GM23248 (cell line): ENCODE measurements around the gene CPTP. TPM values are rescaled to one million over a fixed set of nuclear protein-coding genes. Genes with fewer than 3 reads are reported as not detected.

ENCODE experiments used
- DNase-seq: peaks from one replicate; pipeline ENCODE4 v3.0.0-alpha.2; 2015
- H2AFZ ChIP-seq: fragments of 200-600 bp; sonication (generic); 2 replicates; pipeline ENCODE4 v1.6.1; 2016; ENCODE audit warnings: antibody characterized with exemption
- H3F3A ChIP-seq: fragments of 200-600 bp; sonication (generic); 2 replicates; pipeline ENCODE4 v1.6.1; 2016; ENCODE audit warnings: mild to moderate bottlenecking, antibody characterized with exemption, mixed run types; ENCODE audit not compliant: insufficient read depth
- H3K27ac ChIP-seq: fragments of 200-600 bp; sonication (generic); 2 replicates; pipeline ENCODE4 v1.5.1; 2016; ENCODE audit warnings: mild to moderate bottlenecking
- H3K27me3 ChIP-seq: fragments of 200-600 bp; sonication (generic); replicated peaks from 2 replicates; pipeline ENCODE4 v1.6.1; 2016; ENCODE audit warnings: mild to moderate bottlenecking; ENCODE audit not compliant: insufficient read depth
- H3K36me3 ChIP-seq: fragments of 200-600 bp; sonication (generic); 2 replicates; pipeline ENCODE4 v1.6.1; 2016; ENCODE audit warnings: low read depth, mild to moderate bottlenecking
- H3K4me1 ChIP-seq: fragments of 200-600 bp; sonication (generic); 2 replicates; pipeline ENCODE4 v1.6.1; 2016; ENCODE audit warnings: mild to moderate bottlenecking; ENCODE audit not compliant: insufficient read depth
- H3K4me2 ChIP-seq: fragments of 200-600 bp; sonication (generic); one replicate; pipeline ENCODE4 v1.6.1; 2016; ENCODE audit warnings: mild to moderate bottlenecking; ENCODE audit not compliant: unreplicated experiment
- H3K4me3 ChIP-seq: fragments of 200-600 bp; sonication (generic); 2 replicates; pipeline ENCODE4 v1.5.1; 2016; ENCODE audit warnings: mild to moderate bottlenecking
- H3K79me2 ChIP-seq: fragments of 200-600 bp; sonication (generic); 2 replicates; pipeline ENCODE4 v1.6.1; 2016; ENCODE audit warnings: mild to moderate bottlenecking; ENCODE audit not compliant: insufficient read depth
- H3K9ac ChIP-seq: fragments of 200-600 bp; sonication (generic); 2 replicates; pipeline ENCODE4 v1.6.1; 2016; ENCODE audit warnings: mild to moderate bottlenecking
- H3K9me2 ChIP-seq: fragments of 200-600 bp; sonication (generic); 2 replicates; pipeline ENCODE4 v1.6.1; 2016; ENCODE audit warnings: mixed run types, mild to moderate bottlenecking, moderate library complexity; ENCODE audit not compliant: insufficient read depth
- H3K9me3 ChIP-seq: fragments of 200-600 bp; sonication (generic); one replicate; pipeline ENCODE4 v1.6.1; 2017; ENCODE audit warnings: low read depth
- H4K20me1 ChIP-seq: fragments of 200-600 bp; sonication (generic); 2 replicates; pipeline ENCODE4 v1.6.0; 2016; ENCODE audit not compliant: insufficient read depth
- EZH2 ChIP-seq: fragments of 200-600 bp; sonication (generic); IDR thresholded peaks from 2 replicates; pipeline ENCODE4 v1.6.1; 2018; ENCODE audit warnings: antibody characterized with exemption, mild to moderate bottlenecking; ENCODE audit not compliant: insufficient read depth, poor library complexity, severe bottlenecking
- EZH2phosphoT487 ChIP-seq: fragments of 200-600 bp; sonication (generic); IDR thresholded peaks from 2 replicates; pipeline ENCODE4 v1.6.1; 2018; ENCODE audit warnings: antibody characterized with exemption, moderate library complexity, mild to moderate bottlenecking, low read depth; ENCODE audit not compliant: insufficient read depth
- WGBS, 2 experiments: methylation state at CpG; one replicate each; pipeline ENCODE4 v1.1.6; 2015 to 2017; ENCODE audit warnings: low lambda C conversion rate in 2 of 2, low coverage in 1 of 2; ENCODE audit errors: missing lambda C conversion rate in 2 of 2; 5-methylcytosine and 5-hydroxymethylcytosine counted together
- in situ Hi-C: fragments of 300-500 bp; cut with MboI; formaldehyde crosslinking; loops from 2 replicates; pipeline ENCODE4 v1.15.0; 2020
- polyA plus RNA-seq: library from polyadenylated mRNA; unstranded; fragments of >200 nt; fragmentation: Nextera tagmentation; extraction: Ambion mirVana; gene quantifications from 2 replicates; pipeline ENCODE4 v1.2.1, GENCODE V29; 2016
- total RNA-seq: library from RNA; depleted of rRNA; stranded (reverse); fragments of >200 nt; shearing (Covaris generic); gene quantifications from 2 replicates; pipeline ENCODE4 v1.2.3, GENCODE V29; 2014

Gene CPTP
- total and polyA plus RNA-seq, 2 experiments from 2014 or later = 28.0 to 30.5 TPM

- H3K4me3 ChIP-seq = no peak overlapping the region
- H3K4me1 ChIP-seq = peaks cover 3% of the 10 kb centered on the region
- H3K79me2 ChIP-seq = peaks cover 56% of the 10 kb centered on the region
- no peak overlapping the region for H3K9ac ChIP-seq
- H4K20me1 ChIP-seq = no peaks in the 10 kb centered on the region
- DNase-seq = no peak
- H3K9me2 ChIP-seq = no peaks in the 10 kb centered on the region
- in situ Hi-C loops = no loop called here
- WGBS, 2 experiments = 90% methylated on average over 22 of the region's 22 CpGs
- H3K9me3 ChIP-seq = no peaks in the 10 kb centered on the region
- no peak overlapping the region for H2AFZ ChIP-seq
- H3K27ac ChIP-seq = no peak overlapping the region
- H3F3A ChIP-seq = no peaks in the 10 kb centered on the region
- TF ChIP-seq EZH2phosphoT487 (no peak), EZH2 (no peak)
- peaks cover 16% of the 10 kb centered on the region; the same call in 1 of the 2 replicates for H3K36me3 ChIP-seq
- H3K27me3 ChIP-seq = no peaks in the 10 kb centered on the region
- no peak overlapping the region for H3K4me2 ChIP-seq
Measured at GRCh38 chr1:1311107-1312104, 13.2 kb upstream of the CPTP start.

GRCh38 chr1:1312450-1313314, 11.9 kb upstream of the CPTP start:
- in situ Hi-C loops = no loop called here
- WGBS, 2 experiments = 92 to 94% methylated on average over 39 to 49 of the region's 49 CpGs

DNA sequence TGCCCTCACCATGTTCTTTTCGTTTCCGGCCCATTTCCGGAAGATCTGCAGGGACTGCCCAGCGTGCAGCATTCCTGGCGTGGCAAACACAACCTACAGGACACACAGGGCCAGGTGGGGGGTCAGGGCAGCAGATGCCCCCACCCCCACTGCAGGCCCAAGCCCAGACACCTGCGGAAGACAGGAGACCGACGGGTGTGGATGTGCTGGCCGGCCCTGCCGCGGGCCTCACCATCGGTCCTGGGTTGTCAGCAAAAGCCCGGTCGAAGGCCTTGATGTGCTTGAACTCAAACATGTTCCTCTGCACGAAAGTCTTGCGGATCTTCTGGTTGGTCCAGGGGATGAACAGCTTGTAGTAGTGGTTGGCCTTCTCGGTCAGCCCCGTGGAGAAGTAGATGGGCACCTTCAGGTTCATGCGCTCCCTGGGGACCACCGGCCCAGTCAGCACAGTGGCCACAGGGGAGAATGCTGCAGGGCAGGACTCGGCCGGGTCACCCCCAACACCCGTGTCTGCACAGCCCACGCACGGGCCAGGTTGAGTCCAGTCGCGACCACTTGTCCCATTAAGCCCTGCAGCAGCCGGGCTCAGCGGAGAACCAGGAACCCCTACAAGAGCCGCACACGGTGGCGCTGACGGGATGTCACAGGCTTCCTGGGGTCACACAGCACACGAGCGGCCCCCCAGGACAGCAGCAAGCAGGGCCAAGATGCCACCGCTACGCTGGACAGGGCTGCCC, 10.9 kb upstream of the CPTP start:
- Histone ChIP-seq H3K27ac (no peak overlapping the region), H3K4me2 (no peak overlapping the region), H3K9ac (no peak overlapping the region), H3K9me3 (no peaks in the 10 kb centered on the region), H3K4me1 (peaks cover 9% of the 10 kb centered on the region), H3F3A (peaks cover 20% of the 10 kb centered on the region), H3K27me3 (no peaks in the 10 kb centered on the region), H3K9me2 (no peaks in the 10 kb centered on the region), H3K79me2 (peaks cover 64% of the 10 kb centered on the region), H3K36me3 (peaks cover 16% of the 10 kb centered on the region; the same call in 1 of the 2 replicates), H4K20me1 (no peaks in the 10 kb centered on the region), H2AFZ (no peak overlapping the region), H3K4me3 (no peak overlapping the region)
- DNase-seq = no peak
- TF ChIP-seq EZH2phosphoT487 = no peak
- TF ChIP-seq EZH2 = no peak
- 91 to 94% methylated on average over 28 to 37 of the region's 37 CpGs for WGBS, 2 experiments
- in situ Hi-C loops = no loop called here

More at GRCh38 chr1:1312450-1313314, 11.9 kb upstream of the CPTP start:
- TF ChIP-seq EZH2phosphoT487 = no peak
- no peak for TF ChIP-seq EZH2
- Histone ChIP-seq H3K4me2 (no peak overlapping the region), H3K4me3 (no peak overlapping the region), H3K79me2 (peaks cover 59% of the 10 kb centered on the region), H2AFZ (no peak overlapping the region), H3K27ac (no peak overlapping the region), H3K9me2 (no peaks in the 10 kb centered on the region), H3K4me1 (peaks cover under 1% of the 10 kb centered on the region), H3K9ac (no peak overlapping the region), H3K27me3 (no peaks in the 10 kb centered on the region), H3K9me3 (no peaks in the 10 kb centered on the region), H3K36me3 (peaks cover 16% of the 10 kb centered on the region; the same call in 1 of the 2 replicates), H3F3A (peaks cover 11% of the 10 kb centered on the region), H4K20me1 (no peaks in the 10 kb centered on the region)
- DNase-seq = no peak

DNA sequence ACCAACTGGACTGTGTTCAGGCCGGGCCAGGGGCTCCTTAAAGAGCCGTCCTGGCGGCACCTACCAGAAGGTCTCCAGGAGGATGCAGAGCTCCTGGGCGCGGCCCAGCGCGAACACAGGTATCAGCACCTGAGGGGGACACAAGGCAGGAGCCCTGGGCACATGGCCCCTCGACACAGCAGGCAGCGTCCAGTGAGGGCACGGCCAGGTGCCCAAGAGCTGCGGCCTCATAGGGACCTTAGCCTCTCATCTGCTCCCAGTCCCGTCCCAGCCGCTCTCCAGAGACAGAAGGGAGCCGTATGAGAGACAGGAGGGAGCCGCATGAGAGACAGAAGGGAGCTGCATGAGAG, 10.4 kb upstream of the CPTP start:
- H3K9ac ChIP-seq = no peak overlapping the region
- no peaks in the 10 kb centered on the region for H3K9me3 ChIP-seq
- peaks cover 12% of the 10 kb centered on the region for H3K4me1 ChIP-seq
- no peak overlapping the region for H2AFZ ChIP-seq
- no peak for TF ChIP-seq EZH2phosphoT487
- TF ChIP-seq EZH2 = no peak
- H3K36me3 ChIP-seq = peaks cover 16% of the 10 kb centered on the region; the same call in 1 of the 2 replicates
- peaks cover 25% of the 10 kb centered on the region for H3F3A ChIP-seq
- no peaks in the 10 kb centered on the region for H3K9me2 ChIP-seq
- no peak overlapping the region for H3K27ac ChIP-seq
- in situ Hi-C loops = no loop called here
- no peak for DNase-seq
- no peaks in the 10 kb centered on the region for H4K20me1 ChIP-seq
- no peak overlapping the region for H3K4me2 ChIP-seq
- H3K79me2 ChIP-seq = peaks cover 66% of the 10 kb centered on the region
- 93 to 94% methylated on average over 10 to 12 of the region's 15 CpGs for WGBS, 2 experiments
- no peaks in the 10 kb centered on the region for H3K27me3 ChIP-seq
- no peak overlapping the region for H3K4me3 ChIP-seq
